ENCODE measurements around the gene TTC7B. TPM values are rescaled to one million over a fixed set of nuclear protein-coding genes. Genes with fewer than 3 reads are reported as not detected.
A peak's percentile ranks its signal among the peaks of the same experiment; 100 is the strongest.

TTC7B gene
- total RNA-seq, 4 donors from 2014 or later, result 8.4 to 11.2 (median 9.2) TPM

DNA sequence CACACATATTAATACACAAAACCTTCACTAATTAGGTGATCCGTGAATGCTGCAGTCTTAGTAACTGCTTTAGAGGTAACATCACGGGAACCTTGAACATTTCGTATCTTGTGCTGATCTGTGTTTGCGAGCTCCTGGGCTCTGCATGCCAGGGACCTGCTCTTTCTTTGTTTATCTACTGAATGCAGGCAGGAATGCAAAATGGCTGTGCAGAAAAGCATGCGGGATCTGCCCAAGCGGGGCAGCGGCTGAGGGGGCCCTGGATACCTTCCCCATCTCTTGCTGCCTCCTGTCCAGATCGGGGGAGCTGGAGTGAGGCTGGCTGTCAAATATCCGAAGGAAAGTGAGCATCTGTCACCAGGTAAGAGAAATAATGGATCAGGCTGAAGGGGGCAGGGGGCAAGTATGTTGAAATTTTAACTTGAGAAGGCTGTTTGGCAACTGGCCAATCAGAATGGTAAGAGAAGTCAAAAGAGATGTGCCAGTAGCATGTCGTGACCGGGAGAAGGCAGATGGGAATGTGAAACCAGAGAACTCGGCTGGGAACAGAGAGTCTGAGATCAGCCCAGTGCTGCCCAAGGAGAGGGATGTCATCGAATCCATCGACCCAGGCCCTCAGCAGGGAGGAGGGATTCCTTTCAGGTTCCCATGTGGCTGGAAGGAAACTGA lies 191.4 kb downstream of the TTC7B start:
- in situ Hi-C loops (cut with MboI; ENCODE audit: low pct_ligation_motif_present in 1 of 4, low pct_unique_long_range_greater_than_20kb in 1 of 4, low sequenced_read_pairs in 3 of 4), result no loop called here
- intact Hi-C loops (cut with DNase I; ENCODE audit: low total_unique reads), result no loop called here
- WGBS, 2 donors (ENCODE audit: low coverage in 1 of 2), result 72 to 82% methylated on average over 5 to 14 of the region's 14 CpGs

DNA sequence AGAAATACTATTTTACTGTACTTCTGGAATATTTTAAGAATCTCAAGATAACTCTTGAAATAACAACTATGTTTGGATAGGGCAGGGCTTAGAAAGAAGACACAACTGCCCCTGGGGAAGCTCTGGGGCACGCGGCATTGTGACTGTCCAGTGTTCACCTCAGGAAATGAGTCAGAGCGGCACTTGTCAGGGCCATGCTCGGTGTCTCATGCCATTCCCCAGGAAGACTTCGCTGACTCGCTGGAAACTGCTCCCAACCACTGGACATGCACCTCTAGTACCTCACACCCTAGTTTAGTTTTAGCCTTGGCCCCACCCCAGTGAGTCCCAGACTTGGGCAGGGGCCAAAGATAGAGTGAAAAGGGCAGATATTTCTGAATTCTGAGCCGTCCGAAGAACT lies 192.0 kb downstream of the TTC7B start:
- TF ChIP-seq POLR2A (IDR thresholded peaks at IDR 0.05), result no peak
- TF ChIP-seq EP300 (IDR thresholded peaks at IDR 0.05; ENCODE audit: low read depth), result no peak
- Histone ChIP-seq H3K4me1 (peaks cover 0 to 14% (median 5%) of the 10 kb centered on the region in 4 donors), H3K27me3 (no peaks in the 10 kb centered on the region), H3K9me3 (no peaks in the 10 kb centered on the region), H3K27ac (peak overlapping the region in 3 of 4 donors; percentile 39 to 68 (median 47)), H3K36me3 (no peaks in the 10 kb centered on the region), H3K4me3 (no peak overlapping the region)
- in situ Hi-C loops (cut with MboI; ENCODE audit: low pct_ligation_motif_present in 1 of 4, low pct_unique_long_range_greater_than_20kb in 1 of 4, low sequenced_read_pairs in 3 of 4) (no loop called here), intact Hi-C loops (cut with DNase I; ENCODE audit: low total_unique reads) (no loop called here)
- WGBS, 2 donors (ENCODE audit: low coverage in 1 of 2), result 68 to 78% methylated on average over 5 to 8 of the region's 8 CpGs
- DNase-seq, result no peak

More for the DNA sequence above, 191.4 kb downstream of the TTC7B start:
- no peaks in the 10 kb centered on the region for H3K27me3 ChIP-seq
- no peak for DNase-seq
- TF ChIP-seq EP300 (IDR thresholded peaks at IDR 0.05; ENCODE audit: low read depth) (no peak), POLR2A (IDR thresholded peaks at IDR 0.05) (no peak), POLR2AphosphoS5 (IDR thresholded peaks at IDR 0.05) (no peak)
- TF ChIP-seq, protein P1, sequence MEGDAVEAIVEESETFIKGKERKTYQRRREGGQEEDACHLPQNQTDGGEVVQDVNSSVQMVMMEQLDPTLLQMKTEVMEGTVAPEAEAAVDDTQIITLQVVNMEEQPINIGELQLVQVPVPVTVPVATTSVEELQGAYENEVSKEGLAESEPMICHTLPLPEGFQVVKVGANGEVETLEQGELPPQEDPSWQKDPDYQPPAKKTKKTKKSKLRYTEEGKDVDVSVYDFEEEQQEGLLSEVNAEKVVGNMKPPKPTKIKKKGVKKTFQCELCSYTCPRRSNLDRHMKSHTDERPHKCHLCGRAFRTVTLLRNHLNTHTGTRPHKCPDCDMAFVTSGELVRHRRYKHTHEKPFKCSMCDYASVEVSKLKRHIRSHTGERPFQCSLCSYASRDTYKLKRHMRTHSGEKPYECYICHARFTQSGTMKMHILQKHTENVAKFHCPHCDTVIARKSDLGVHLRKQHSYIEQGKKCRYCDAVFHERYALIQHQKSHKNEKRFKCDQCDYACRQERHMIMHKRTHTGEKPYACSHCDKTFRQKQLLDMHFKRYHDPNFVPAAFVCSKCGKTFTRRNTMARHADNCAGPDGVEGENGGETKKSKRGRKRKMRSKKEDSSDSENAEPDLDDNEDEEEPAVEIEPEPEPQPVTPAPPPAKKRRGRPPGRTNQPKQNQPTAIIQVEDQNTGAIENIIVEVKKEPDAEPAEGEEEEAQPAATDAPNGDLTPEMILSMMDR (IDR thresholded peaks at IDR 0.05), result no peak
- H3K27ac ChIP-seq, result peak overlapping the region; percentile 1 to 68 (median 43)
- H3K4me1 ChIP-seq, result peaks cover 0 to 14% (median 10%) of the 10 kb centered on the region in 4 donors
- no peak overlapping the region for H3K4me3 ChIP-seq
- no peaks in the 10 kb centered on the region for H3K9me3 ChIP-seq
- H3K36me3 ChIP-seq, result no peaks in the 10 kb centered on the region

DNA sequence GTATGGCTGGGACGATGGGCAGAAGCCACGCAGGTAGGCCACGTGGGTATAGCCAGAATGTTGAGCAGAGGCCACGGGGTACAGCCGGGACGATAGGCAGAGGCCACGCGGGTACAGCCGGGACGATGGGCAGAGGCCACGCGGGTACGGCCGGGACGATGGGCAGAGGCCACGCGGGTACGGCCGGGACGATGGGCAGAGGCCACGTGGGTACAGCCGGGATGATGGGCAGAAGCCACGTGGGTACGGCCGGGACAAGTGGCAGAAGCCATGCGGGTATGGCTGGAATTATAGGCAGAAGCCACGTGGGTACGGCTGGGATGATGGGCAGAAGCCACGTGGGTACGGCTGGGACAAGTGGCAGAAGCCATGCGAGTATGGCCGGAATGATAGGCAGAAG lies 195.0 kb downstream of the TTC7B start:
- 91 to 98% methylated on average over 16 to 32 of the region's 32 CpGs for WGBS, 2 donors (ENCODE audit: low coverage in 1 of 2)

DNA sequence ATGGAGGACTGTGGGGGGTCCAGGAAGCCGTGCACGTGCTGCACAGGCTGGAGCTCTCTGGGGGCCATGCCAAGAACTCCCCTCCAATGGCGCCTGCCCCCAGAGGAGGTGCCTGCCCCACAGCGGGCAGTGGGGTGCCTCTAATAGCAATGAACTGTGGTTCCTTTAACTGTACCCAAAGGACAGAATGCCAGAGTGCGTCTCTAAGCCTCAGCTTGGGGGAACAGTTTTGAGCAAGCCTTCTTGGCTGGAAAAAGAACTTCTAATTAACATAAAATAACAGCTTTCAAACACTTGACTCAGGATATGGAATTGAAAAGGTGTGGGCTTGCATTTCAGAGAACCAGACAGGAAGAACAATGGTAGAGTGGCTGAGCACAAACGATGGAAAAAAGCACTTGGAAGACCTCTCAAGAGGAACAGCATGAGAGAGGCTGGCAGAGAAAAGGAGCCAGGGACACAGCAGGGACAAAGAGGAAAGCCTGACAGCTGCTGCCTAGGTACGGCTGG lies 195.6 kb downstream of the TTC7B start:
- H3K36me3 ChIP-seq, result no peaks in the 10 kb centered on the region
- no peak overlapping the region for H3K27ac ChIP-seq
- in situ Hi-C loops (cut with MboI; ENCODE audit: low pct_ligation_motif_present in 1 of 4, low pct_unique_long_range_greater_than_20kb in 1 of 4, low sequenced_read_pairs in 3 of 4), result no loop called here
- DNase-seq, result no peak
- H3K4me3 ChIP-seq, result no peak overlapping the region
- no peaks in the 10 kb centered on the region for H3K27me3 ChIP-seq
- 83 to 89% methylated on average over 2 to 7 of the region's 7 CpGs for WGBS, 2 donors (ENCODE audit: low coverage in 1 of 2)
- no peaks in the 10 kb centered on the region for H3K9me3 ChIP-seq
- intact Hi-C loops (cut with DNase I; ENCODE audit: low total_unique reads), result no loop called here
- no peaks in the 10 kb centered on the region for H3K4me1 ChIP-seq
- TF ChIP-seq, protein P1 (IDR thresholded peaks at IDR 0.05), result no peak
- no peak for TF ChIP-seq EP300 (IDR thresholded peaks at IDR 0.05; ENCODE audit: low read depth)
- no peak for TF ChIP-seq POLR2AphosphoS5 (IDR thresholded peaks at IDR 0.05)
- TF ChIP-seq POLR2A (IDR thresholded peaks at IDR 0.05), result no peak

More for the DNA sequence above, 195.0 kb downstream of the TTC7B start:
- intact Hi-C loops (cut with DNase I; ENCODE audit: low total_unique reads) (no loop called here), in situ Hi-C loops (cut with MboI; ENCODE audit: low pct_ligation_motif_present in 1 of 4, low pct_unique_long_range_greater_than_20kb in 1 of 4, low sequenced_read_pairs in 3 of 4) (no loop called here)
- H3K4me1 ChIP-seq, result no peaks in the 10 kb centered on the region
- TF ChIP-seq POLR2AphosphoS5 (IDR thresholded peaks at IDR 0.05) (no peak), EP300 (IDR thresholded peaks at IDR 0.05; ENCODE audit: low read depth) (no peak), POLR2A (IDR thresholded peaks at IDR 0.05) (no peak)
- TF ChIP-seq, protein P1 (IDR thresholded peaks at IDR 0.05), result no peak
- DNase-seq, result no peak
- no peak overlapping the region for H3K27ac ChIP-seq
- no peak overlapping the region for H3K4me3 ChIP-seq
- H3K36me3 ChIP-seq, result no peaks in the 10 kb centered on the region
- H3K27me3 ChIP-seq, result no peaks in the 10 kb centered on the region
- H3K9me3 ChIP-seq, result no peaks in the 10 kb centered on the region
